ENCODE data around the gene TNFAIP8L3. TPM values are rescaled to one million over a fixed set of nuclear protein-coding genes. Genes with fewer than 3 reads are reported as not detected.

Gene TNFAIP8L3
- total and polyA plus RNA-seq, 2 of the 4 experiments (the other 2 are of a cell fraction) = 0.29 to 0.90 TPM

DNA sequence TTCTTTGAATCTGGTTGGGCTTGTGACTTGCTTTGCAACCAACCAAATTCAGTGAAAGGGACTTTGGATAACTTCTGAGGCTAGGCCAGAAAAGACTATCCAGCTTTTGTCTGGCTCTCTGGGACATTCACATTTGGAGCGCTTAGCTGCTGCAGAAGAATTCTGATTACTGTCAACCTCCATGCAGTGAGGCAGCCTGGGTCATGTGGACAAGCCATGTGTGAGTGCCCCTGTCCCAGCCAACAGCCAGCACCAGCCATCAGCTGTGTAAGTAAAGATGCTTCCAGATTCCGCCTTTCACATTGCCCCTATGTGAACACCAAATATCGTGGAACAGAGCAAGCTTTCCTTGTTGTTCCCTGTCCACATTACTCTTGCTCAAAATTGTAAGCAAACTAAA, 12.9 kb upstream of the TNFAIP8L3 start:
- H2BK5ac ChIP-seq (ENCODE audit: low read depth, low read length, poor library complexity, severe bottlenecking) = no peak overlapping the region
- intact Hi-C loops (cut with micrococcal nuclease) = no loop called here
- no peaks in the 10 kb centered on the region for H3K9me3 ChIP-seq (ENCODE audit: control insufficient read depth, insufficient read depth, low read length)
- no TSS peak for BruUV-seq (replicated peaks)
- H3K14ac ChIP-seq (replicated peaks; ENCODE audit: low read depth, low read length) = no peak overlapping the region
- H3K4me2 ChIP-seq (ENCODE audit: low read depth, low read length) = no peak overlapping the region
- no peak overlapping the region for H2AK5ac ChIP-seq (ENCODE audit: low read depth, low read length)
- H3K27me3 ChIP-seq (ENCODE audit: control insufficient read depth, insufficient read depth, low read length) = no peaks in the 10 kb centered on the region; the same call in 1 of the 2 replicates
- no peak overlapping the region for H4K5ac ChIP-seq (ENCODE audit: low read depth, low read length)
- ATAC-seq (ENCODE audit: low read depth) (no peak), DNase-seq (no peak)
- H3K36me3 ChIP-seq (ENCODE audit: control insufficient read depth, insufficient read depth, low read length) = no peaks in the 10 kb centered on the region
- H2BK120ac ChIP-seq (ENCODE audit: low read depth, low read length) = no peak overlapping the region
- WGBS, 2 experiments (ENCODE audit: extremely low coverage in 2 of 2, insufficient read length in 1 of 2) = 100% methylated on average over 1 of the region's 3 CpGs; no CpG with 5 or more reads in 1 of the 2 experiments
- H4K20me1 ChIP-seq (ENCODE audit: insufficient read depth, low read length) = no peaks in the 10 kb centered on the region
- no peak overlapping the region for H3K18ac ChIP-seq (ENCODE audit: low read depth, low read length)
- H2AK9ac ChIP-seq (replicated peaks; ENCODE audit: low read depth, low read length, poor library complexity) = no peak overlapping the region
- no peak overlapping the region for H2AFZ ChIP-seq (replicated peaks; ENCODE audit: low read length, poor library complexity)
- H2BK15ac ChIP-seq (ENCODE audit: low read depth, low read length) = no peak overlapping the region
- TF ChIP-seq BHLHE40 (IDR thresholded peaks at IDR 0.05; ENCODE audit: low read depth, low read length) (no peak), MAZ (IDR thresholded peaks at IDR 0.05; ENCODE audit: borderline replicate concordance, low read depth, low read length) (no peak), RCOR1 (IDR thresholded peaks at IDR 0.05; ENCODE audit: insufficient replicate concordance, low read length) (no peak), MXI1 (IDR thresholded peaks at IDR 0.05; ENCODE audit: borderline replicate concordance, low read depth, low read length) (no peak), FOS (IDR thresholded peaks at IDR 0.05; ENCODE audit: low read depth, low read length) (no peak), RFX5 (IDR thresholded peaks at IDR 0.05; ENCODE audit: low read depth, low read length) (no peak), MAFK (IDR thresholded peaks at IDR 0.05; ENCODE audit: low read depth, low read length) (no peak), POLR2A (IDR thresholded peaks at IDR 0.05; ENCODE audit: low read depth, low read length) (no peak), RAD21 (IDR thresholded peaks at IDR 0.05; ENCODE audit: low read length) (no peak), CHD1 (IDR thresholded peaks at IDR 0.05; ENCODE audit: low read depth, low read length) (no peak), SMC3 (IDR thresholded peaks at IDR 0.05; ENCODE audit: low read depth, low read length) (no peak), CEBPB (IDR thresholded peaks at IDR 0.05; ENCODE audit: low read depth, low read length) (no peak), NFE2L2 (IDR thresholded peaks at IDR 0.05; ENCODE audit: low read depth, low read length) (no peak)
- TF ChIP-seq, protein P1, sequence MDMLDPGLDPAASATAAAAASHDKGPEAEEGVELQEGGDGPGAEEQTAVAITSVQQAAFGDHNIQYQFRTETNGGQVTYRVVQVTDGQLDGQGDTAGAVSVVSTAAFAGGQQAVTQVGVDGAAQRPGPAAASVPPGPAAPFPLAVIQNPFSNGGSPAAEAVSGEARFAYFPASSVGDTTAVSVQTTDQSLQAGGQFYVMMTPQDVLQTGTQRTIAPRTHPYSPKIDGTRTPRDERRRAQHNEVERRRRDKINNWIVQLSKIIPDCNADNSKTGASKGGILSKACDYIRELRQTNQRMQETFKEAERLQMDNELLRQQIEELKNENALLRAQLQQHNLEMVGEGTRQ (IDR thresholded peaks at IDR 0.05; ENCODE audit: low read depth, low read length) = no peak
- TF ChIP-seq, protein P2, sequence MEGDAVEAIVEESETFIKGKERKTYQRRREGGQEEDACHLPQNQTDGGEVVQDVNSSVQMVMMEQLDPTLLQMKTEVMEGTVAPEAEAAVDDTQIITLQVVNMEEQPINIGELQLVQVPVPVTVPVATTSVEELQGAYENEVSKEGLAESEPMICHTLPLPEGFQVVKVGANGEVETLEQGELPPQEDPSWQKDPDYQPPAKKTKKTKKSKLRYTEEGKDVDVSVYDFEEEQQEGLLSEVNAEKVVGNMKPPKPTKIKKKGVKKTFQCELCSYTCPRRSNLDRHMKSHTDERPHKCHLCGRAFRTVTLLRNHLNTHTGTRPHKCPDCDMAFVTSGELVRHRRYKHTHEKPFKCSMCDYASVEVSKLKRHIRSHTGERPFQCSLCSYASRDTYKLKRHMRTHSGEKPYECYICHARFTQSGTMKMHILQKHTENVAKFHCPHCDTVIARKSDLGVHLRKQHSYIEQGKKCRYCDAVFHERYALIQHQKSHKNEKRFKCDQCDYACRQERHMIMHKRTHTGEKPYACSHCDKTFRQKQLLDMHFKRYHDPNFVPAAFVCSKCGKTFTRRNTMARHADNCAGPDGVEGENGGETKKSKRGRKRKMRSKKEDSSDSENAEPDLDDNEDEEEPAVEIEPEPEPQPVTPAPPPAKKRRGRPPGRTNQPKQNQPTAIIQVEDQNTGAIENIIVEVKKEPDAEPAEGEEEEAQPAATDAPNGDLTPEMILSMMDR (conservative IDR thresholded peaks at IDR 0.05; ENCODE audit: low read depth, low read length) = no peak
- TF ChIP-seq, protein P3, sequence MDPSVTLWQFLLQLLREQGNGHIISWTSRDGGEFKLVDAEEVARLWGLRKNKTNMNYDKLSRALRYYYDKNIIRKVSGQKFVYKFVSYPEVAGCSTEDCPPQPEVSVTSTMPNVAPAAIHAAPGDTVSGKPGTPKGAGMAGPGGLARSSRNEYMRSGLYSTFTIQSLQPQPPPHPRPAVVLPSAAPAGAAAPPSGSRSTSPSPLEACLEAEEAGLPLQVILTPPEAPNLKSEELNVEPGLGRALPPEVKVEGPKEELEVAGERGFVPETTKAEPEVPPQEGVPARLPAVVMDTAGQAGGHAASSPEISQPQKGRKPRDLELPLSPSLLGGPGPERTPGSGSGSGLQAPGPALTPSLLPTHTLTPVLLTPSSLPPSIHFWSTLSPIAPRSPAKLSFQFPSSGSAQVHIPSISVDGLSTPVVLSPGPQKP (IDR thresholded peaks at IDR 0.05; ENCODE audit: borderline replicate concordance, low read depth, low read length) = no peak
- H4K8ac ChIP-seq (ENCODE audit: low read depth in 2 of 2, low read length in 2 of 2) = no peak overlapping the region
- H2BK20ac ChIP-seq (ENCODE audit: low read depth, low read length) = no peak overlapping the region
- in situ Hi-C loops (cut with MboI; ENCODE audit: low sequenced_read_pairs) = no loop called here
- POLR2A ChIA-PET (ENCODE audit: unreplicated experiment) = no interaction called here
- dilution Hi-C loops (cut with HindIII; ENCODE audit: low sequenced_read_pairs, unreplicated experiment) = no loop called here
- no peak overlapping the region for H3K9ac ChIP-seq (ENCODE audit: low read depth, low read length)
- no peaks in the 10 kb centered on the region for H3K79me1 ChIP-seq (ENCODE audit: low read depth in 1 of 2, low read length in 2 of 2)
- peaks cover 23% of the 10 kb centered on the region for H3K9me1 ChIP-seq (ENCODE audit: insufficient read depth, low read length)
- H3K4me3 ChIP-seq (ENCODE audit: insufficient read depth, low read depth, low read length) = no peak overlapping the region
- H3K4ac ChIP-seq (ENCODE audit: low read depth, low read length) = no peak overlapping the region
- no peak overlapping the region for H3K27ac ChIP-seq (ENCODE audit: insufficient read depth, low read length)
- no peak overlapping the region for H3K23ac ChIP-seq (ENCODE audit: low read depth, low read length)
- no peak overlapping the region for H3K56ac ChIP-seq (ENCODE audit: extremely low read depth, insufficient read depth, low read length)
- peaks cover 19% of the 10 kb centered on the region for H3K4me1 ChIP-seq (ENCODE audit: control insufficient read depth, insufficient read depth, low read length)
- CTCF ChIA-PET = interaction anchor here (1.3 kb wide), 1 partner anchor 26 kb away, joined by 4 read pairs; no protein-coding TSS in a partner anchor
- H4K91ac ChIP-seq (ENCODE audit: insufficient read depth, low read depth, low read length) = no peak overlapping the region
